Measurements from ENCODE around the gene VSIG2.

The VSIG2 gene

GRCh38 chr11:124757320-124757719 is 5.3 kb upstream of the VSIG2 start:
- TF ChIP-seq CTCF (conservative IDR thresholded peaks at IDR 0.05) = no peak
- H3K27ac ChIP-seq = no peak overlapping the region

- no peak overlapping the region for H3K27ac ChIP-seq
- no peak for TF ChIP-seq CTCF (conservative IDR thresholded peaks at IDR 0.05)
Observed at GRCh38 chr11:124756753-124757227, 4.7 kb upstream of the VSIG2 start.

DNA sequence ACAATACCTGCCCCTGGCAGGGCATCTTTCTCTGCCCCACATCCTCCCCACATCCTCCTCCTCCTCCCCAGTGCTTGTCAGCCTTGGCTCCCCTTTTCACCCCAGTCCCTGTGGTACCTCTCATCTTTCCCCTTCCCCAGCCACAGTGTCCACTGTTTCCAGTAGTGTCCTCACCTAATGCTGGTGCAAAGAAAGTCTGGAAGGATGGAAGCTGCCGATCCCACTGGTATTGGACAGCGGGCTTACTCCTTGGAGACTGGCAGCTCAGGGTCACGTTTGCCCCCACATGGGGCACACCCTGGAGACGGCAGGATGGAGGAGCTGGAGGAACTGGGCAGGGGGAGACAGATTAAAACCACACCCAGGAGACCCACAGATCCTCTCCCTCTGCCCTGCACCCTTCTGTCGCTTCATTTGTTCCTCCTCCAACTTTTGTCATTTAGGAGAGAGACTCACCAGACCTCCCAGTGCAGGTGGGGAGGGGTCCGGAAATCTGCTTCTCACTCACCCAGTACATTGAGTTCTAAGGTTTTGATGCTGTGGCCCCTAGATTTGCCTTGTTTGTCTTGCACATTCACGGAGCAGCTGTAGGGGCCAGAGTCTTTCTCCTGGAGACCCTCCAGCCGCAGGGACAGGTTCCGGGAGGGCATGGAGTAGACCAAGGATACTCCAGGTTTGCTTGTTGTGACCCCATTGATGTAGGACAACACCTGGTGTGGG is 4.1 kb upstream of the VSIG2 start:
- no peak overlapping the region for H3K27ac ChIP-seq
- no peak for TF ChIP-seq CTCF (conservative IDR thresholded peaks at IDR 0.05)

GRCh38 chr11:124754710-124755109 is 2.7 kb upstream of the VSIG2 start:
- TF ChIP-seq CTCF (conservative IDR thresholded peaks at IDR 0.05) = no peak
- no peak overlapping the region for H3K27ac ChIP-seq

DNA sequence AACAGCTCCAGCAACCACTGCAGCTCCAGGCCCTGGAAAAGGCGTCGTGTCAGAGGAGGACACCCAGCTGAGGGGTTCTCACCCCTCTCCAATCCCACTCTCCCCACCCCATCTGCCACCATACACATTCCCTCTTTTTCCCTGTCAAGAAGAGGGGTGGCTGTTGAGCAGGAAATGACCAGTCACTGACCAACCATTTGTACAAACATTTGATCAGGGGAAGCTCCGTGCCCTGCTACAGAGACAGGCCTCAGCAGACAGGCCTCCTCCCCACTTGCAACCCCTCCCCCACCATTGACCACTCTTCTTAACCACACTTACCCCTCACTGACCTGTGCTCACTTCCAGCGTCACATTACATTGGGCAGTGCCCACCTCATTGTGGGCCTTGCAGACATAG is 2.3 kb upstream of the VSIG2 start:
- TF ChIP-seq CTCF (conservative IDR thresholded peaks at IDR 0.05) = no peak
- H3K27ac ChIP-seq = no peak overlapping the region

DNA sequence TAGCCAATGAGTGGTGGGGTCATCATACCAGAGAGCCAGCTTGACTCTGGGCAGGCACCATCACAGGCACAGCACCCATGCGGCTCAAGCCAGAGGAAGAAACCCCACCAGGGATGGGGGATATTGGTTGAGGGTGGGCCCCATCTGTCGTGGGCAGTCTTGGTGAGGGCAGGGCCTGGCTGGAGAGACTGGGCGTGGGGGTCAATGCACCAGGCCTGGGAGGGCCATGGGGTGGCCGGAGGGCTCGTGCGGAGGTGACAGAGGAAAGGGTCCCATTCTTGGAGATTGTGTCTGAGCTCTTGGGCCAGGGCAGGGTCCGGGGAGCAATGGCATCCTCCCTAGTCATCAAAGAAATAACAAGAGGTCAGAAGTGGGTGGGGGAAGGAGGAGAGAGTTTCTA is 1.6 kb upstream of the VSIG2 start:
- H3K27ac ChIP-seq = no peak overlapping the region; the same call in 1 of the 2 replicates
- no peak for TF ChIP-seq CTCF (conservative IDR thresholded peaks at IDR 0.05)

DNA sequence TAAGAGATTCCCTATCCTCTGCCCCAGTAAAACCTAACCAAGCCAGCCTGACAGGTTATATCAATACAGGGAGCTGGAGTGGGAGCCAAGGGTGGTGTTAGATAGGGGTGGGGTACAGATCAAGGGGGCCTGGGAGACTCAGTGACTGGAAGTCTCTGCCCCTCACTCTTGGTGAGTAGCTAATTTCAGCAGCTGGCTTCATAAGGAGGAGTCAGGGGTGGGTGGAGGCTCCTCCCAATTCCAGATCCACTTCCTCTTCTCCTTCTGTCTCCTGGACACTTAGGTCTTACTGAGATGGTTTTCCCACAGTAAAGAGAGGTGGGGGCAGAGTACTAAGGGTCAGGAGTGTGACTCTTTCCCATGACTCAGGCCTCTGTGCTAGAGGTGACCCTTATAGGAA is 1.1 kb upstream of the VSIG2 start:
- no peak for TF ChIP-seq CTCF (conservative IDR thresholded peaks at IDR 0.05)
- peak overlapping the region; percentile 8; the same call in 1 of the 2 replicates for H3K27ac ChIP-seq
